WTC11 (cell line): ENCODE data around the gene CLDND2. TPM values are rescaled to one million over a fixed set of nuclear protein-coding genes. Genes with fewer than 3 reads are reported as not detected.

ENCODE experiments used
- AFF4 ChIP-seq: sonication (generic); formaldehyde crosslinking; IDR thresholded peaks from 2 replicates; pipeline ENCODE4 v1.8.1; 2023; ENCODE audit warnings: mild to moderate bottlenecking, missing genetic modification reagents, borderline replicate concordance
- ATF6 ChIP-seq: sonication (generic); formaldehyde crosslinking; IDR thresholded peaks from 2 replicates; pipeline ENCODE4 v1.8.1; 2023; ENCODE audit warnings: mild to moderate bottlenecking, missing genetic modification reagents
- CDX4 ChIP-seq: fragments of 250-450 bp; sonication (Bioruptor Pico); IDR thresholded peaks from 2 replicates; pipeline ENCODE4 v1.9.0; 2021; ENCODE audit warnings: moderate library complexity, mild to moderate bottlenecking, inconsistent platforms, borderline replicate concordance
- CREB1 ChIP-seq: sonication (generic); formaldehyde crosslinking; IDR thresholded peaks from 2 replicates; pipeline ENCODE4 v1.8.0; 2023; ENCODE audit warnings: mild to moderate bottlenecking, missing genetic modification reagents
- CREM ChIP-seq: sonication (generic); formaldehyde crosslinking; IDR thresholded peaks from 2 replicates; pipeline ENCODE4 v1.8.1; 2022; ENCODE audit warnings: mild to moderate bottlenecking, missing genetic modification reagents, moderate library complexity
- ERG ChIP-seq: fragments of 250-450 bp; sonication (Bioruptor Pico); IDR thresholded peaks from 2 replicates; pipeline ENCODE4 v1.8.0; 2021; ENCODE audit warnings: mild to moderate bottlenecking
- GABPB1 ChIP-seq: sonication (generic); formaldehyde crosslinking; IDR thresholded peaks from 2 replicates; pipeline ENCODE4 v1.8.1; 2023; ENCODE audit warnings: mild to moderate bottlenecking, missing genetic modification reagents
- IRF2 ChIP-seq: sonication (generic); formaldehyde crosslinking; IDR thresholded peaks from 2 replicates; pipeline ENCODE4 v1.8.0; 2022; ENCODE audit warnings: low read depth, missing genetic modification reagents, borderline replicate concordance
- JAZF1 ChIP-seq: fragments of 250-450 bp; sonication (Bioruptor Pico); IDR thresholded peaks from 2 replicates; pipeline ENCODE4 v1.9.0; 2021; ENCODE audit warnings: moderate library complexity, mild to moderate bottlenecking, inconsistent platforms
- JUN ChIP-seq: sonication (generic); formaldehyde crosslinking; IDR thresholded peaks from 2 replicates; pipeline ENCODE4 v1.8.0; 2023; ENCODE audit warnings: mild to moderate bottlenecking, missing genetic modification reagents
- MYBL2 ChIP-seq: sonication (generic); formaldehyde crosslinking; IDR thresholded peaks from 2 replicates; pipeline ENCODE4 v1.8.1; 2023; ENCODE audit warnings: mild to moderate bottlenecking, moderate library complexity, missing genetic modification reagents
- NR2C2 ChIP-seq: sonication (generic); formaldehyde crosslinking; IDR thresholded peaks from 2 replicates; pipeline ENCODE4 v1.8.0; 2022; ENCODE audit warnings: mild to moderate bottlenecking, missing genetic modification reagents
- PRDM15 ChIP-seq: sonication (generic); formaldehyde crosslinking; IDR thresholded peaks from 2 replicates; pipeline ENCODE4 v1.8.0; 2022; ENCODE audit warnings: missing genetic modification reagents
- RORB ChIP-seq: fragments of 250-450 bp; sonication (Bioruptor Pico); IDR thresholded peaks from 2 replicates; pipeline ENCODE4 v1.9.0; 2021; ENCODE audit warnings: mild to moderate bottlenecking
- SMAD3 ChIP-seq: sonication (generic); formaldehyde crosslinking; IDR thresholded peaks from 2 replicates; pipeline ENCODE4 v1.8.0; 2022; ENCODE audit warnings: missing genetic modification reagents, mild to moderate bottlenecking, borderline replicate concordance
- TCF7 ChIP-seq: sonication (generic); formaldehyde crosslinking; IDR thresholded peaks from 2 replicates; pipeline ENCODE4 v1.8.0; 2022; ENCODE audit warnings: mild to moderate bottlenecking, low read depth, missing genetic modification reagents, moderate library complexity
- TEAD1 ChIP-seq: sonication (generic); formaldehyde crosslinking; IDR thresholded peaks from 2 replicates; pipeline ENCODE4 v1.8.0; 2022; ENCODE audit warnings: mild to moderate bottlenecking, missing genetic modification reagents
- TP53 ChIP-seq: sonication (generic); formaldehyde crosslinking; IDR thresholded peaks from 2 replicates; pipeline ENCODE4 v1.8.1; 2023; ENCODE audit warnings: mild to moderate bottlenecking, missing genetic modification reagents
- ZBTB21 ChIP-seq: sonication (generic); formaldehyde crosslinking; IDR thresholded peaks from 2 replicates; pipeline ENCODE4 v1.8.1; 2023; ENCODE audit warnings: mild to moderate bottlenecking, missing genetic modification reagents, borderline replicate concordance
- ZMAT4 ChIP-seq: fragments of 250-450 bp; sonication (Bioruptor Pico); IDR thresholded peaks from 2 replicates; pipeline ENCODE4 v1.9.0; 2021; ENCODE audit warnings: mild to moderate bottlenecking
- ZNF219 ChIP-seq: sonication (generic); formaldehyde crosslinking; IDR thresholded peaks from 2 replicates; pipeline ENCODE4 v1.8.0; 2023; ENCODE audit warnings: missing genetic modification reagents, mild to moderate bottlenecking, borderline replicate concordance
- ZNF396 ChIP-seq: fragments of 250-450 bp; sonication (Bioruptor Pico); IDR thresholded peaks from 2 replicates; pipeline ENCODE4 v1.8.0; 2021; ENCODE audit warnings: mild to moderate bottlenecking, moderate library complexity, borderline replicate concordance
- ZNF671 ChIP-seq: fragments of 250-450 bp; sonication (Bioruptor Pico); IDR thresholded peaks from 2 replicates; pipeline ENCODE4 v1.8.0; 2021; ENCODE audit warnings: mild to moderate bottlenecking
- ZSCAN18 ChIP-seq: fragments of 250-450 bp; sonication (Bioruptor Pico); IDR thresholded peaks from 2 replicates; pipeline ENCODE4 v2.1.2; 2022; ENCODE audit warnings: mild to moderate bottlenecking, moderate library complexity
- total RNA-seq: library from RNA; stranded (reverse); gene quantifications from 3 replicates; pipeline ENCODE4 v1.2.3, GENCODE V29; 2021

Gene CLDND2
- total RNA-seq, 1 experiment from 2014 or later, result 1.7 TPM

GRCh38 chr19:51394050-51394836, 25.4 kb upstream of the CLDND2 start (continued):
- no peak for TF ChIP-seq TP53 (CRISPR knock-in tag)
- TF ChIP-seq ZNF396 (CRISPR knock-in tag), result no peak
- no peak for TF ChIP-seq ZNF671 (CRISPR knock-in tag)
- no peak for TF ChIP-seq JUN (CRISPR knock-in tag)
- TF ChIP-seq ZSCAN18 (CRISPR knock-in tag), result no peak
- TF ChIP-seq RORB (CRISPR knock-in tag), result no peak
- peak; percentile 75 for TF ChIP-seq GABPB1
- TF ChIP-seq CREB1 (CRISPR knock-in tag), result no peak
- no peak for TF ChIP-seq IRF2 (CRISPR knock-in tag)
- no peak for TF ChIP-seq SMAD3 (CRISPR knock-in tag)
- peak; percentile 69 for TF ChIP-seq MYBL2 (CRISPR knock-in tag)
- TF ChIP-seq AFF4 (CRISPR knock-in tag), result no peak
- TF ChIP-seq PRDM15, result no peak
- TF ChIP-seq NR2C2 (CRISPR knock-in tag), result no peak
- no peak for TF ChIP-seq ERG (CRISPR knock-in tag)
- TF ChIP-seq ATF6 (CRISPR knock-in tag), result no peak
- TF ChIP-seq CDX4 (CRISPR knock-in tag), result no peak
- TF ChIP-seq JAZF1 (CRISPR knock-in tag), result no peak
- TF ChIP-seq ZNF219 (CRISPR knock-in tag), result no peak
- no peak for TF ChIP-seq TCF7
- TF ChIP-seq ZBTB21, result no peak
- peak; percentile 77; the same call in 1 of the 2 replicates for TF ChIP-seq TEAD1
- TF ChIP-seq CREM, result 0 out of 2 replicates have a peak, but pooled peaks have one; percentile 44
- no peak for TF ChIP-seq ZMAT4
